CD14-positive monocyte (primary cell): ENCODE measurements around the gene PDPK1. TPM values are rescaled to one million over a fixed set of nuclear protein-coding genes. Genes with fewer than 3 reads are reported as not detected.
A peak's percentile ranks its signal among the peaks of the same experiment; 100 is the strongest.

ENCODE experiments used
- DNase-seq, 3 donors: peaks; one replicate each; pipeline ENCODE4 v3.0.0-alpha.2; 2011 to 2022
- H2AFZ ChIP-seq: 2 replicates; pipeline ENCODE4 v1.6.0; 2012; ENCODE audit warnings: mild to moderate bottlenecking, low read depth, low read length, inconsistent platforms; ENCODE audit not compliant: insufficient read depth, poor library complexity, severe bottlenecking
- H3K27ac ChIP-seq, 2 donors: 1 replicate in 1 of 2; 2 replicates in 1 of 2; pipeline ENCODE4 v1.5.1; 2012 to 2013; ENCODE audit warnings: low read length in 2 of 2, control low read depth in 1 of 2, inconsistent platforms in 1 of 2, low read depth in 1 of 2, mild to moderate bottlenecking in 1 of 2
- H3K27me3 ChIP-seq, 2 donors: one replicate each; pipeline versions ENCODE4 v1.6.0 to v1.6.1; 2011 to 2013; ENCODE audit warnings: low read length in 2 of 2; ENCODE audit not compliant: control insufficient read depth in 2 of 2, insufficient read depth in 2 of 2
- H3K36me3 ChIP-seq, 2 donors: replicated peaks in 1 of 2; 1 replicate in 1 of 2; 2 replicates in 1 of 2; pipeline versions ENCODE4 v1.5.1 to v1.6.1; 2012 to 2013; ENCODE audit warnings: low read length in 2 of 2, control low read depth in 1 of 2, inconsistent platforms in 1 of 2, mild to moderate bottlenecking in 1 of 2; ENCODE audit not compliant: insufficient read depth in 2 of 2, control insufficient read depth in 1 of 2
- H3K4me1 ChIP-seq, 2 donors: 1 replicate in 1 of 2; 2 replicates in 1 of 2; pipeline versions ENCODE4 v1.5.1 to v1.6.1; 2012 to 2013; ENCODE audit warnings: low read length in 2 of 2, control low read depth in 1 of 2, inconsistent platforms in 1 of 2, mild to moderate bottlenecking in 1 of 2, moderate library complexity in 1 of 2; ENCODE audit not compliant: insufficient read depth in 2 of 2, control insufficient read depth in 1 of 2
- H3K4me2 ChIP-seq: replicated peaks from 2 replicates; pipeline ENCODE3; 2012; ENCODE audit warnings: low read length, moderate library complexity, mild to moderate bottlenecking; ENCODE audit not compliant: poor library complexity, severe bottlenecking; ENCODE audit errors: extremely low read depth
- H3K4me3 ChIP-seq, 3 experiments: fragments of 200-600 bp in 1 of 3; sonication (generic) in 1 of 3; replicated peaks in 1 of 3; 1 replicate in 2 of 3; 2 replicates in 1 of 3; pipeline ENCODE4 v1.5.1; 2011 to 2013; ENCODE audit warnings: low read length in 3 of 3, mild to moderate bottlenecking in 3 of 3, control low read depth in 2 of 3, low read depth in 2 of 3, inconsistent platforms in 1 of 3, moderate library complexity in 1 of 3
- H3K79me2 ChIP-seq: 2 replicates; pipeline ENCODE4 v1.6.0; 2012; ENCODE audit warnings: mild to moderate bottlenecking, control low read depth, inconsistent platforms, low read length, moderate library complexity; ENCODE audit not compliant: insufficient read depth
- H3K9ac ChIP-seq: 2 replicates; pipeline ENCODE4 v1.6.0; 2017; ENCODE audit warnings: low read length, mild to moderate bottlenecking; ENCODE audit not compliant: insufficient read depth, poor library complexity, severe bottlenecking
- H3K9me3 ChIP-seq, 2 donors: replicated peaks in 1 of 2; 1 replicate in 1 of 2; 2 replicates in 1 of 2; pipeline versions ENCODE4 v1.5.1 to v1.6.1; 2012 to 2013; ENCODE audit warnings: low read length in 2 of 2, control low read depth in 1 of 2; ENCODE audit not compliant: control insufficient read depth in 1 of 2, insufficient read depth in 1 of 2
- H4K20me1 ChIP-seq: 2 replicates; pipeline ENCODE4 v1.6.0; 2012; ENCODE audit warnings: mild to moderate bottlenecking, low read length, control low read depth, moderate library complexity; ENCODE audit not compliant: insufficient read depth
- H3K27ac Mint-ChIP-seq, 7 donors: one replicate each; pipeline ENCODE4 v1.8.0; 2020; ENCODE audit warnings: mild to moderate bottlenecking in 7 of 7, mixed read lengths in 7 of 7, moderate library complexity in 6 of 7, inconsistent platforms in 2 of 7
- H3K27me3 Mint-ChIP-seq, 3 donors: one replicate each; pipeline ENCODE4 v1.8.0; 2021 to 2022; ENCODE audit warnings: low read depth in 3 of 3, mild to moderate bottlenecking in 3 of 3, mixed read lengths in 3 of 3, moderate library complexity in 3 of 3, inconsistent platforms in 1 of 3
- H3K36me3 Mint-ChIP-seq, 2 donors: one replicate each; pipeline ENCODE4 v1.8.0; 2020; ENCODE audit warnings: mixed read lengths in 2 of 2, inconsistent platforms in 1 of 2, mild to moderate bottlenecking in 1 of 2
- H3K4me1 Mint-ChIP-seq: one replicate; pipeline ENCODE4 v1.8.0; 2020; ENCODE audit warnings: mild to moderate bottlenecking, mixed read lengths
- H3K4me3 Mint-ChIP-seq, 2 donors: one replicate each; pipeline ENCODE4 v1.8.0; 2020; ENCODE audit warnings: mild to moderate bottlenecking in 2 of 2, mixed read lengths in 2 of 2, moderate library complexity in 1 of 2
- H3K9me3 Mint-ChIP-seq, 7 donors: one replicate each; pipeline ENCODE4 v1.8.0; 2020 to 2022; ENCODE audit warnings: mixed read lengths in 7 of 7, mild to moderate bottlenecking in 6 of 7, moderate library complexity in 6 of 7, inconsistent platforms in 2 of 7
- CTCF ChIP-seq: fragments of 200-600 bp; IDR thresholded peaks from one replicate; pipeline ENCODE4 v1.8.0; 2022; ENCODE audit warnings: antibody characterized with exemption, mild to moderate bottlenecking
- WGBS: methylation state at CpG from one replicate; pipeline ENCODE4 v1.1.5; 2013; ENCODE audit warnings: missing lambda C conversion rate; ENCODE audit not compliant: insufficient coverage; 5-methylcytosine and 5-hydroxymethylcytosine counted together
- intact Hi-C, 2 donors: fragments of 100-400 bp; cut with micrococcal nuclease; formaldehyde crosslinking; loops; one replicate each; pipeline versions ENCODE4 v1.15.0 to v1.15.1; 2023
- polyA plus RNA-seq, 3 donors: library from polyadenylated mRNA; depleted of rRNA in 1 of 3; unstranded in 2 of 3; stranded (reverse) in 1 of 3; fragments of 300-500 nt in 2 of 3; fragments of >200 nt in 1 of 3; fragmentation: Illumina TruSeq in 2 of 3; gene quantifications; 1 replicate in 2 of 3; 2 replicates in 1 of 3; pipeline ENCODE4 v1.2.3, GENCODE V29; 2012 to 2021

PDPK1 gene
- polyA plus RNA-seq, 3 donors, result 35.6 to 45.9 (median 38.6) TPM

- 74% methylated on average over 5 of the region's 12 CpGs for WGBS
- no peak overlapping the region for H2AFZ ChIP-seq
- peaks cover 39 to 62% of the 10 kb centered on the region in 2 donors for H3K36me3 Mint-ChIP-seq
- peaks cover 0 to 4% (median 0%) of the 10 kb centered on the region in 3 donors for H3K27me3 Mint-ChIP-seq
- H3K9me3 Mint-ChIP-seq, result peaks cover 0 to 4% (median 0%) of the 10 kb centered on the region in 7 donors
- no peak for TF ChIP-seq CTCF
- peak overlapping the region; percentile 99 for H3K4me2 ChIP-seq
- peaks cover 81% of the 10 kb centered on the region for H3K79me2 ChIP-seq
- peaks cover 19 to 20% of the 10 kb centered on the region in 2 donors for H3K36me3 ChIP-seq
- peaks cover 81% of the 10 kb centered on the region for H4K20me1 ChIP-seq
- no peaks in the 10 kb centered on the region for H3K27me3 ChIP-seq
- H3K4me3 Mint-ChIP-seq, result peak overlapping the region; percentile 98 to 99
- H3K4me1 Mint-ChIP-seq, result peaks cover 62% of the 10 kb centered on the region
- H3K27ac ChIP-seq, result peak overlapping the region; percentile 96
- no peak for DNase-seq
- H3K27ac Mint-ChIP-seq, result peak overlapping the region; percentile 99 to 100 (median 99)
- peaks cover 61 to 65% of the 10 kb centered on the region in 2 donors for H3K4me1 ChIP-seq
- H3K9ac ChIP-seq, result peak overlapping the region; percentile 98
- no peaks in the 10 kb centered on the region for H3K9me3 ChIP-seq
- intact Hi-C loops, result loop anchor here in 1 of 2 donors (2.0 kb wide), 1 partner anchor 23 kb away; no protein-coding TSS in a partner anchor
- peak overlapping the region in 1 of 3 experiments; percentile 100 for H3K4me3 ChIP-seq
These were observed 19.7 kb upstream of the PDPK1 start for GRCh38 chr16:2517954-2518605.

- peak overlapping the region; percentile 96 for H3K27ac ChIP-seq
- peak overlapping the region; percentile 99 for H3K4me2 ChIP-seq
- H2AFZ ChIP-seq, result no peak overlapping the region
- H3K27me3 ChIP-seq, result no peaks in the 10 kb centered on the region
- Mint-ChIP-seq H3K27me3 (peaks cover 0 to 4% (median 0%) of the 10 kb centered on the region in 3 donors), H3K36me3 (peaks cover 49 to 71% of the 10 kb centered on the region in 2 donors), H3K9me3 (peaks cover 0 to 4% (median 0%) of the 10 kb centered on the region in 7 donors), H3K4me3 (peak overlapping the region; percentile 75 to 99), H3K4me1 (peaks cover 58% of the 10 kb centered on the region), H3K27ac (peak overlapping the region; percentile 96 to 100 (median 99))
- H3K9me3 ChIP-seq, result no peaks in the 10 kb centered on the region
- H3K36me3 ChIP-seq, result peaks cover 29 to 30% of the 10 kb centered on the region in 2 donors
- peaks cover 57 to 61% of the 10 kb centered on the region in 2 donors for H3K4me1 ChIP-seq
- 82% methylated on average over 36 of the region's 39 CpGs for WGBS
- intact Hi-C loops, result loop anchor here in 1 of 2 donors (2.0 kb wide), 1 partner anchor 22 kb away; no protein-coding TSS in a partner anchor
- no peak for TF ChIP-seq CTCF
- peaks cover 82% of the 10 kb centered on the region for H3K79me2 ChIP-seq
- peak overlapping the region in 1 of 3 experiments; percentile 100 for H3K4me3 ChIP-seq
- peak overlapping the region; percentile 98 for H3K9ac ChIP-seq
- H4K20me1 ChIP-seq, result peaks cover 91% of the 10 kb centered on the region
- peak in 1 of 3 donors; percentile 3 for DNase-seq
These were observed 18.8 kb upstream of the PDPK1 start for GRCh38 chr16:2518823-2519710.
